GM12872 (cell line): ENCODE measurements around the gene CELF6.

Source experiments
- TF ChIP-seq, protein P1 (sequence below): IDR thresholded peaks from 3 replicates; pipeline ENCODE4 v1.5.1; 2011; ENCODE audit warnings: low read depth, mild to moderate bottlenecking, low read length, moderate library complexity; ENCODE audit not compliant: insufficient read depth

The CELF6 gene

DNA sequence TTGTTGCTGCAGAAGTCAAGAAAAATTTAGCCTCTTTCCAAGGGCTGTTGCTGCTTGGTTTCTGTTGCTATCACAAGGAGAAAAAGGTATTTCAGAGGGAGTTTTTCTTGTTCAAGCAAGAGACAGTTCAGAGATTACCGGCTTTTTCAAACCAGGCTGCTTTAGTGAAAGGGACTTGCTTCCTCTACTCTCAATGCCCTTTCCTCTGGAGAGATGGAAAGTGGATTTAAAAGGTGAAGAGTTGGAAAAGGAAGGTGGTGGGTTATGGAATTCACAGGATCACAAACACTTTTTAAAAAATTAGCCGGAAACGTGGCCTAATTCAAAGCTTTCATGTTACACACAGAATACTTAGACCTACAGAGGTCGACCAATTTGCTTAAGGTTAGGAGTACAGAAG, 48.7 kb downstream of the CELF6 start:
- TF ChIP-seq, protein P1, sequence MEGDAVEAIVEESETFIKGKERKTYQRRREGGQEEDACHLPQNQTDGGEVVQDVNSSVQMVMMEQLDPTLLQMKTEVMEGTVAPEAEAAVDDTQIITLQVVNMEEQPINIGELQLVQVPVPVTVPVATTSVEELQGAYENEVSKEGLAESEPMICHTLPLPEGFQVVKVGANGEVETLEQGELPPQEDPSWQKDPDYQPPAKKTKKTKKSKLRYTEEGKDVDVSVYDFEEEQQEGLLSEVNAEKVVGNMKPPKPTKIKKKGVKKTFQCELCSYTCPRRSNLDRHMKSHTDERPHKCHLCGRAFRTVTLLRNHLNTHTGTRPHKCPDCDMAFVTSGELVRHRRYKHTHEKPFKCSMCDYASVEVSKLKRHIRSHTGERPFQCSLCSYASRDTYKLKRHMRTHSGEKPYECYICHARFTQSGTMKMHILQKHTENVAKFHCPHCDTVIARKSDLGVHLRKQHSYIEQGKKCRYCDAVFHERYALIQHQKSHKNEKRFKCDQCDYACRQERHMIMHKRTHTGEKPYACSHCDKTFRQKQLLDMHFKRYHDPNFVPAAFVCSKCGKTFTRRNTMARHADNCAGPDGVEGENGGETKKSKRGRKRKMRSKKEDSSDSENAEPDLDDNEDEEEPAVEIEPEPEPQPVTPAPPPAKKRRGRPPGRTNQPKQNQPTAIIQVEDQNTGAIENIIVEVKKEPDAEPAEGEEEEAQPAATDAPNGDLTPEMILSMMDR, result no peak

DNA sequence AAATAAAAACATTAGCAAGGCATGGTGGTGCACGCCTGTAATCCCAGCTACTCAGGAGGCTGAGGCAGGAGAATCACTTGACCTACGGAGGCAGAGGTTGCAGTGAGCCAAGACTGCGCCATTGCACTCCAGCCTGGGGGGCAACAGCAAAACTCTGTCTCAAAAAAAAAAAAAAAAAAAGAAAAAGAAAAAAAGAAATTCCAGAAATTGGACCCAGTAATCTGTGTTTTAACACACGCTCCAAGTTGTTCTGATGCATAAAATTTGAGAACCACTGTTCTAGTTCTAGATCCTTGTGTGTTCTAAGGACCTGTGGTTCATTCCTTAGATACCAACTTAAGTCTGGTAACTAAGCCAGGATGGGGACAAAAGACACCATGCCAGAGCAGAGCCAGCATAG, 50.2 kb downstream of the CELF6 start:
- TF ChIP-seq, protein P1, result no peak

DNA sequence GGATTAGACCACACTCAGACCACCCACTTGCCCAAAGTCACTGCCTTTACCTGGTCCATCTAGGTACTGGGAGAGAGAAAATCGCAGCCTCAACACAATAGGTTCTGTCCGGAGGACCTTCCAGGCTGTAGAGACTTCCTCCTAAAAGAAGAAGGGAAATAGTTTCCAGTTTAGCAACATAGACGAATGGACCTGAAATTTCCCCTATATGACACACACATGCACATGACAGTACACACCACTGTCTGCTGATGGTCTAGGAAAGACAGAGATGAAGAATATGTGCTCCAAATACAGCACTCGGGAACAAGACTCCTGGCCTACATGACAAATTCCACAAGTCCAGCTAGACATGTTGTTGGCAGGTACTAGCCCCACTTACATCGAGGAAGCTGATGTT, 54.9 kb downstream of the CELF6 start:
- TF ChIP-seq, protein P1, result no peak

DNA sequence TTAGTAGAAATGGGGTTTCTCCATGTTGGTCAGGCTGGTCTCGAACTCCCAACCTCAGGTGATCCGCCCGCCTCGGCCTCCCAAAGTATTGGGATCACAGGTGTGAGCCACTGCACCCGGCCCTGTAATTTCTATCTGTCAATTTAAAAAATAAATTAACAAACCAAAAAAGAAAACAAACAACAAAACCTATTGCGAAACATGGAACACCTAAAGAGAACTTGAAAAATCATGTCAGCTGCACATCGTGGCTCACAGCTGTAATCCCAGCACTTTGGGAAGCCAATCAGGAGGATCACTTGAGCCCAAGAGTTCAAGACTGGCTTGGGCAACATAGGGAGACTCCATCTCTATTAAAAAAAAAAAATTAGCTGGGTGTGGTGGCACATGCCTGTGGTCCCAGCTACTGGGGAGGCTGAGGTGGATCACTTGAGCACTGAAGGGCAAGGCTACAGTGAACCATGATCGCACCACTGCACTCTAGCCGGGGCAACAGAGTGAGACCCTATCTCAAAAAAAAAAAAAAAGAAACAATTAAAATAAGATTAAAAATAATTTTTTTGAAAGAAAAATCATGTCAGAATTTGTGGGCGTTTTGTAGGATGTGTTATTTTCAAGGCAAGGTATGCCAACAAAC, 67.2 kb downstream of the CELF6 start:
- TF ChIP-seq, protein P1, result no peak

DNA sequence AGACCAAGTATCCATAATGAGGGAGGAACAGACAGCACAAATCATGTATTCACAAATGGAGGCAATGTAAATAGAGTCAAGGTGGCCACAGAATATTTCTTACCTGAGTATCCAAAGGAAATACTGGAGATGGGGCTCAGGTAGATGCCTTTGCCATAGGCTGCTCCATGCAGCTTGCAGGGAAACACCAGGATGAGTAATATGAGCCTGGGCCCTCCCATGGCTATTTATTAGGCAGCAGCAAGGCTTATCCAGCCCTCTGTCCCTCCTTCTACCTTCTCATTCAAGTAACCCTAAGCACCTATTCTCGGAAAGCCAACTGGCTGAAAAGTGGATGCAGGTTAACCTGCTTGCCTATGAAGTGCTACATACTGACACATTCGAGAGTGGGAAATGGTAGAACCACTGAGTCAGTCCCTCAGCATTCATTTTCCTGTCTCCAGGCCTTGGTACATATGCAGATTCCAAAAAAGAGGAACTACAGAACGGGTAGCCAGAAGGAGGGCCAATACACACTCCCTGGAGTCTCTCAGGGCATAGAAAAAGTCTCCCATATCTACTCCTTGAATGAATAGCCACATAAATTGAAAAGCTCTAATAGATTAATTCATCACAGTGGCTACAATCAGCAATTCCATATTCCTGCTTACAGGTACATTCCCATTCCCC, 70.7 kb downstream of the CELF6 start:
- TF ChIP-seq, protein P1, result no peak

DNA sequence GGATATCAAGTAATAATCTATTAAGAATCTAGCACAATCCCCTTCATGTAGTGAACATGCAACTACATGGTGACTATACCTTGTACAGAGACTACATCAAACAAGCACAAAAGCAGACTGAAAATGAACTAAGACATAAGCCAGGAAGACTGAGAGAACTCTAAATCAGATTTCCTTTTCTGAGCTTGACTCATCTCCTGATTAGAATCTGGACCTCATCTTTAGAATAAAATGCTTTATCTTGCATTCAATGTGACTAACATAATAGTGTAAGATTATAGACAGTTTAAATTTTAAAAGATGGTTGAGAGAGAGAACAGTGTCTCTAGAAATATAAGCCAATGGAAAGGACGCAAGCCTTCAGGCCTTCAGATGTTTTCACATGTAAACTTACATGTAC, 71.4 kb downstream of the CELF6 start:
- TF ChIP-seq, protein P1, result no peak

DNA sequence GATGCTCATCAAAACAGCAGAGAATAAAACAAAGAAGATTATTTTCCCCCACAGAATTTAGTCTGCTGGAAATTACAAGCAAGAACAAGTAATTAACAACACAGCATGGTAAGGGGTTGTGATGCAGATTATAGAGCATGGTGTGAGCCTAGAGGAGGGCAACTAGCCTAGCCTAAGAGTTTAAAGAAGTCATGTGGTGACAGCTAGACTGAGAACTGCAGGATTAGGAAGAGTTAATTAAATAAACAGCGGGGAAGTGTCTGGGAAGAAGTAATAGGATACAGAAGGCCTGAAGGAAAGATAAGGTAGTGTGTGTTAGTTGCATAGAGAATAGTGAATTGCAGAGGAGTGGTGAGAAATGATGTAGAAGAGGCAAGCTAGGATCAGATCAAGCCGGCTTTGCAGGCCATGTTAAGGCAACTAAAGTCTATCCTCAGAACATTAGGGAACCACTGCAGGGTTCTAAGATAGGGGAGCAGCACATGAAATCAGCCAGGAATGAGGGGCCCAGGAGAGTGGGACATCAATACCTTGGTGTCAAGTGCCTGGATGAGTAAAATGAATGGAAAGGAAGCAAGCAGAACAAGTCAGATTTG, 77.1 kb downstream of the CELF6 start:
- TF ChIP-seq, protein P1, result no peak
